HEK293 (cell line): ENCODE results near the gene ALG8.

Experiments
- CTCF ChIA-PET: fragments of 350-600 bp; formaldehyde crosslinking; extraction: SDS; loops from one replicate; lab custom pipeline; 2021; ENCODE audit warnings: antibody characterized with exemption; lab: Yijun Ruan, JAX
- POLR2A ChIA-PET: fragments of 300-600 bp; formaldehyde crosslinking; extraction: SDS; loops from one replicate; lab custom pipeline; 2020; ENCODE audit warnings: antibody characterized with exemption, inconsistent platforms; lab: Yijun Ruan, JAX
- H3K27ac ChIP-seq: fragments of 200-500 bp; sonication (Bioruptor generic); 2 replicates; pipeline ENCODE4 v1.5.1; 2014; ENCODE audit warnings: low read depth, low read length, control low read depth, inconsistent platforms; ENCODE audit errors: extremely low read depth
- H3K36me3 ChIP-seq, 2 experiments: fragments of 200-500 bp in 1 of 2; sonication (Bioruptor generic) in 1 of 2; 1 replicate in 1 of 2; 2 replicates in 1 of 2; pipeline ENCODE4 v1.5.1; 2014 to 2017; ENCODE audit warnings: inconsistent platforms in 2 of 2, low read length in 2 of 2; ENCODE audit not compliant: control insufficient read depth in 2 of 2, insufficient read depth in 1 of 2
- H3K4me1 ChIP-seq: fragments of 200-500 bp; sonication (Bioruptor generic); 2 replicates; pipeline ENCODE4 v1.5.1; 2014; ENCODE audit warnings: mild to moderate bottlenecking, low read length, inconsistent platforms; ENCODE audit not compliant: control insufficient read depth, insufficient read depth
- H3K4me3 ChIP-seq: 2 replicates; pipeline ENCODE4 v1.5.1; 2011; ENCODE audit warnings: low read depth, mild to moderate bottlenecking, control low read depth, low read length, moderate library complexity
- H3K9me3 ChIP-seq: fragments of 200-500 bp; sonication (Bioruptor generic); 2 replicates; pipeline ENCODE4 v1.5.1; 2014; ENCODE audit warnings: low read depth, low read length, inconsistent platforms; ENCODE audit not compliant: control insufficient read depth, insufficient read depth
- EGR2 ChIP-seq: fragments of 450-650 bp; formaldehyde crosslinking; IDR thresholded peaks from 2 replicates; pipeline ENCODE4 v1.5.1; 2016; ENCODE audit warnings: low read depth, missing biosample characterization, missing genetic modification characterization
- HOXA7 ChIP-seq: sonication (generic); formaldehyde crosslinking; IDR thresholded peaks from 2 replicates; pipeline ENCODE4 v1.8.1; 2022; ENCODE audit warnings: missing genetic modification reagents, borderline replicate concordance
- IKZF3 ChIP-seq: fragments of 450-650 bp; IDR thresholded peaks from 2 replicates; pipeline ENCODE4 v1.5.0; 2018; ENCODE audit warnings: missing biosample characterization, mild to moderate bottlenecking, missing genetic modification characterization, moderate library complexity
- KLF10 ChIP-seq: fragments of 450-650 bp; IDR thresholded peaks from 2 replicates; pipeline ENCODE4 v1.5.1; 2018; ENCODE audit warnings: missing biosample characterization, mild to moderate bottlenecking, missing genetic modification characterization
- KLF8 ChIP-seq: fragments of 450-650 bp; formaldehyde crosslinking; IDR thresholded peaks from 2 replicates; pipeline ENCODE4 v1.5.1; 2016; ENCODE audit warnings: missing biosample characterization, missing genetic modification characterization
- MYNN ChIP-seq: fragments of 450-650 bp; formaldehyde crosslinking; IDR thresholded peaks from 2 replicates; pipeline ENCODE4 v1.5.1; 2016; ENCODE audit warnings: missing biosample characterization, missing genetic modification characterization, borderline replicate concordance
- MZF1 ChIP-seq: fragments of 450-650 bp; formaldehyde crosslinking; IDR thresholded peaks from 2 replicates; pipeline ENCODE4 v1.5.1; 2017; ENCODE audit warnings: missing biosample characterization, missing genetic modification characterization, borderline replicate concordance
- OSR2 ChIP-seq: fragments of 450-650 bp; formaldehyde crosslinking; IDR thresholded peaks from 2 replicates; pipeline ENCODE4 v1.5.1; 2016; ENCODE audit warnings: missing biosample characterization, missing genetic modification characterization
- RBAK ChIP-seq: fragments of 450-650 bp; formaldehyde crosslinking; IDR thresholded peaks from 2 replicates; pipeline ENCODE4 v1.5.1; 2016; ENCODE audit warnings: missing biosample characterization, missing genetic modification characterization
- REPIN1 ChIP-seq: fragments of 450-650 bp; formaldehyde crosslinking; IDR thresholded peaks from 2 replicates; pipeline ENCODE4 v1.5.1; 2017; ENCODE audit warnings: missing biosample characterization, missing genetic modification characterization, low read depth
- TRIM28 ChIP-seq: IDR thresholded peaks from 2 replicates; pipeline ENCODE4 v1.6.1; 2011; ENCODE audit warnings: low read length, control low read depth, borderline replicate concordance
- ZBTB20 ChIP-seq: fragments of 450-650 bp; formaldehyde crosslinking; IDR thresholded peaks from 2 replicates; pipeline ENCODE4 v1.5.1; 2016; ENCODE audit warnings: missing biosample characterization, missing genetic modification characterization
- ZEB2 ChIP-seq: fragments of 450-650 bp; formaldehyde crosslinking; IDR thresholded peaks from 2 replicates; pipeline ENCODE4 v1.5.1; 2016; ENCODE audit warnings: missing biosample characterization, missing genetic modification characterization
- ZNF174 ChIP-seq: fragments of 450-650 bp; formaldehyde crosslinking; IDR thresholded peaks from 2 replicates; pipeline ENCODE4 v1.5.0; 2017; ENCODE audit warnings: missing biosample characterization, mild to moderate bottlenecking, missing genetic modification characterization
- ZNF175 ChIP-seq: fragments of 450-650 bp; formaldehyde crosslinking; IDR thresholded peaks from 2 replicates; pipeline ENCODE4 v1.5.1; 2016; ENCODE audit warnings: missing biosample characterization, missing genetic modification characterization
- ZNF223 ChIP-seq: fragments of 450-650 bp; formaldehyde crosslinking; IDR thresholded peaks from 2 replicates; pipeline ENCODE4 v1.5.1; 2016; ENCODE audit warnings: missing biosample characterization, missing genetic modification characterization
- ZNF426 ChIP-seq: fragments of 450-650 bp; formaldehyde crosslinking; IDR thresholded peaks from 2 replicates; pipeline ENCODE4 v1.5.1; 2017; ENCODE audit warnings: missing biosample characterization, missing genetic modification characterization, mild to moderate bottlenecking, inconsistent platforms, moderate library complexity
- ZNF558 ChIP-seq: fragments of 450-650 bp; formaldehyde crosslinking; IDR thresholded peaks from 2 replicates; pipeline ENCODE4 v1.5.1; 2016; ENCODE audit warnings: missing biosample characterization, missing genetic modification characterization
- ZNF560 ChIP-seq: fragments of 450-650 bp; formaldehyde crosslinking; IDR thresholded peaks from 2 replicates; pipeline ENCODE4 v1.5.1; 2017; ENCODE audit warnings: missing biosample characterization, missing genetic modification characterization, borderline replicate concordance
- ZNF585B ChIP-seq: fragments of 450-650 bp; formaldehyde crosslinking; IDR thresholded peaks from 2 replicates; pipeline ENCODE4 v1.5.1; 2016; ENCODE audit warnings: missing biosample characterization, missing genetic modification characterization
- ZNF600 ChIP-seq: fragments of 450-650 bp; formaldehyde crosslinking; IDR thresholded peaks from 2 replicates; pipeline ENCODE4 v1.5.1; 2016; ENCODE audit warnings: missing biosample characterization, missing genetic modification characterization
- ZNF629 ChIP-seq: fragments of 450-650 bp; formaldehyde crosslinking; IDR thresholded peaks from 2 replicates; pipeline ENCODE4 v1.5.1; 2017; ENCODE audit warnings: missing biosample characterization, missing genetic modification characterization
- ZNF677 ChIP-seq: fragments of 450-650 bp; IDR thresholded peaks from 2 replicates; pipeline ENCODE4 v1.5.0; 2018; ENCODE audit warnings: missing biosample characterization, mild to moderate bottlenecking, missing genetic modification characterization, moderate library complexity
- ZNF707 ChIP-seq: fragments of 450-650 bp; formaldehyde crosslinking; IDR thresholded peaks from 2 replicates; pipeline ENCODE4 v1.5.1; 2016; ENCODE audit warnings: missing biosample characterization, missing genetic modification characterization
- ZNF830 ChIP-seq: fragments of 450-650 bp; IDR thresholded peaks from 2 replicates; pipeline ENCODE4 v1.5.0; 2018; ENCODE audit warnings: missing biosample characterization, missing genetic modification characterization, low read depth, mild to moderate bottlenecking, moderate library complexity
- TF ChIP-seq, protein P1 (sequence below): fragments of 450-650 bp; formaldehyde crosslinking; IDR thresholded peaks from 2 replicates; pipeline ENCODE4 v1.5.1; 2016; ENCODE audit warnings: missing biosample characterization, missing genetic modification characterization, low read depth
- TF ChIP-seq, protein P2 (sequence below): sonication (generic); formaldehyde crosslinking; IDR thresholded peaks from 2 replicates; pipeline ENCODE4 v1.8.1; 2022; ENCODE audit warnings: mild to moderate bottlenecking, moderate library complexity, missing genetic modification reagents
- TF ChIP-seq, protein P3 (sequence below): fragments of 450-650 bp; formaldehyde crosslinking; IDR thresholded peaks from 2 replicates; pipeline ENCODE4 v1.5.1; 2016; ENCODE audit warnings: missing biosample characterization, missing genetic modification characterization, low read depth

Gene ALG8

DNA sequence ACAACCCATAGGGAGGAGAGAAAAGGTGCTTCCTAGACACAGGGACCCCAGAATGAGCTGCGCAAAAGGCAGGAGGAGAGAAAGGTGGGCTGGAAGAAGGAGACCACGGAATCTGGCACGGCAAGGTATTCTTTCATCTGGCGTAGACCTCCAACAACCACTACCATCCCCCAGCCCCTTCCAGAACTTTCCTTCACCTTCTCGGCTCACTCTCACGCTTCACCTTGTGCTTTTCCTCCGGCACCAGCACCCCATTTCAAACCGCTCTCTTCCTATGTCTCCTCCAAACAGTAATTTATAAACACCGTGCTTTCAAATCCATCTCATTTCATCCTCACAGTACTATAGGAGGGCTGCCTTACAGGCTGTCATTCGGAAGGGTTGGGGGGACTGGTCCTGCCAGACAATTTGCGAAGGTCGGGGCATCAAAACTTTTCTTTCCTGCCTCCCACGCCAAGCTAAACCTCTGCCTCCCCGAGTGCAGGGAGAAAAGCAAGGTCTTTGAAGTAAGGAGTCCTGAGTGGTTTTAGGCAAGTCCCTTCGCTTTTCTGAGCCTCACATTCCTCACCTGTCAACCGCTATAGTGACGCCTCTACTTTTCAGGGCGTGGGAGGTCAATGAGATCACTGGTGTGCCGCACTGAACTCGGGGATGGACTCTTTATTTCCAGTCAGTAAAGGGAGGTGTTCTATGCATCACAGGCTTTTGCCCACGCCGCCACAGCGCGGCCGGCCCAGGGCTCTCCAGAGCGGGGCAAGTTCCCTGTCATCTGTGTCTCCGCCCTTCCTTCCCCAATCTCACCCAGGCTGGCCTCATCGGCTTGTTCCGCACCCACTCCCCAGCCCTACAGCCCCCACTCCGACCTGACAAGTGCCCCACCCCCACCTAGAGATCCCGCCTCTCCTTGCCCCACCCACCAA, 48.2 kb upstream of the ALG8 start:
- Histone ChIP-seq H3K27ac (no peak overlapping the region; the same call in 1 of the 2 replicates), H3K4me1 (no peaks in the 10 kb centered on the region), H3K9me3 (no peaks in the 10 kb centered on the region), H3K4me3 (peak overlapping the region; percentile 83), H3K36me3 (no peaks in the 10 kb centered on the region)
- CTCF ChIA-PET, result interaction anchor here (0.6 kb wide), 2 partner anchors 18 to 351 kb away, joined by 3 to 4 read pairs; no protein-coding TSS in a partner anchor
- TF ChIP-seq TRIM28, result no peak
- TF ChIP-seq REPIN1 (tag by site-specific recombination), result no peak
- no peak for TF ChIP-seq ZNF175
- TF ChIP-seq ZNF585B (tag by site-specific recombination), result no peak
- TF ChIP-seq ZNF600 (tag by site-specific recombination), result 0 out of 2 replicates have a peak, but pooled peaks have one; percentile 40
- peak; percentile 92; the same call in 1 of the 2 replicates for TF ChIP-seq EGR2 (tag by site-specific recombination)
- no peak for TF ChIP-seq ZNF426 (tag by site-specific recombination)
- no peak for TF ChIP-seq ZNF677 (tag by site-specific recombination)
- TF ChIP-seq ZBTB20 (tag by site-specific recombination), result 0 out of 2 replicates have a peak, but pooled peaks have one; percentile 19
- POLR2A ChIA-PET, result interaction anchor here (0.6 to 1.6 kb wide), 8 partner anchors 22 to 1403 kb away, joined by 3 to 21 read pairs (median 4); partner anchors contain the start of genes ALG8, INTS4, NARS2 and NDUFC2

DNA sequence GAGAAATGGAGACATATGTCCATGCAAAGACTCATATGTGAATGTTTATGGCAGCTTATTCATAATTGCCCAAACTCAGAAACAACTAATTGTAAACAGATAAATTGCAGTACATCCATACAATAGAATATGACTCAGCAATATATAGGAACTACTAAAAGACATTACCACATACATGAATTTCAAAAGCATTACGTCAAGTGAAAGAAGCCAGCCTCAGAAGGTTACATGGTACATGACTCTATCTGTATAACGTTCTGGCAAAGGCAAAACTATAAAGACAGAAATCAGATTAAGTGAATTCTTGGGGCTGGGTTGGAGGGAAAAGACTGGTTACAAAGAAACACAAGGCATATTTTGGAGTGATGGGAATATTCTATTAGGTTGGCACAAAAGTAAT, 41.8 kb upstream of the ALG8 start:
- POLR2A ChIA-PET, result no interaction called here
- Histone ChIP-seq H3K27ac (no peak overlapping the region), H3K4me3 (no peak overlapping the region), H3K9me3 (no peaks in the 10 kb centered on the region)
- CTCF ChIA-PET, result no interaction called here
- TF ChIP-seq ZBTB20 (tag by site-specific recombination) (no peak), MZF1 (tag by site-specific recombination) (no peak), OSR2 (tag by site-specific recombination) (no peak), HOXA7 (no peak), MYNN (tag by site-specific recombination) (no peak), ZNF174 (tag by site-specific recombination) (no peak), ZNF707 (no peak), ZNF223 (no peak), ZNF629 (tag by site-specific recombination) (no peak), RBAK (tag by site-specific recombination) (no peak), IKZF3 (tag by site-specific recombination) (no peak), ZNF830 (tag by site-specific recombination) (no peak), KLF8 (tag by site-specific recombination) (no peak), ZEB2 (no peak), ZNF560 (tag by site-specific recombination) (no peak), ZNF558 (no peak), KLF10 (tag by site-specific recombination) (no peak)
- TF ChIP-seq, protein P1, sequence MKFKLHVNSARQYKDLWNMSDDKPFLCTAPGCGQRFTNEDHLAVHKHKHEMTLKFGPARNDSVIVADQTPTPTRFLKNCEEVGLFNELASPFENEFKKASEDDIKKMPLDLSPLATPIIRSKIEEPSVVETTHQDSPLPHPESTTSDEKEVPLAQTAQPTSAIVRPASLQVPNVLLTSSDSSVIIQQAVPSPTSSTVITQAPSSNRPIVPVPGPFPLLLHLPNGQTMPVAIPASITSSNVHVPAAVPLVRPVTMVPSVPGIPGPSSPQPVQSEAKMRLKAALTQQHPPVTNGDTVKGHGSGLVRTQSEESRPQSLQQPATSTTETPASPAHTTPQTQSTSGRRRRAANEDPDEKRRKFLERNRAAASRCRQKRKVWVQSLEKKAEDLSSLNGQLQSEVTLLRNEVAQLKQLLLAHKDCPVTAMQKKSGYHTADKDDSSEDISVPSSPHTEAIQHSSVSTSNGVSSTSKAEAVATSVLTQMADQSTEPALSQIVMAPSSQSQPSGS (tag by site-specific recombination), result no peak
- TF ChIP-seq, protein P2, sequence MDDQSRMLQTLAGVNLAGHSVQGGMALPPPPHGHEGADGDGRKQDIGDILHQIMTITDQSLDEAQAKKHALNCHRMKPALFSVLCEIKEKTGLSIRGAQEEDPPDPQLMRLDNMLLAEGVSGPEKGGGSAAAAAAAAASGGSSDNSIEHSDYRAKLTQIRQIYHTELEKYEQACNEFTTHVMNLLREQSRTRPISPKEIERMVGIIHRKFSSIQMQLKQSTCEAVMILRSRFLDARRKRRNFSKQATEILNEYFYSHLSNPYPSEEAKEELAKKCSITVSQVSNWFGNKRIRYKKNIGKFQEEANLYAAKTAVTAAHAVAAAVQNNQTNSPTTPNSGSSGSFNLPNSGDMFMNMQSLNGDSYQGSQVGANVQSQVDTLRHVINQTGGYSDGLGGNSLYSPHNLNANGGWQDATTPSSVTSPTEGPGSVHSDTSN (CRISPR knock-in tag), result no peak
- TF ChIP-seq, protein P3, sequence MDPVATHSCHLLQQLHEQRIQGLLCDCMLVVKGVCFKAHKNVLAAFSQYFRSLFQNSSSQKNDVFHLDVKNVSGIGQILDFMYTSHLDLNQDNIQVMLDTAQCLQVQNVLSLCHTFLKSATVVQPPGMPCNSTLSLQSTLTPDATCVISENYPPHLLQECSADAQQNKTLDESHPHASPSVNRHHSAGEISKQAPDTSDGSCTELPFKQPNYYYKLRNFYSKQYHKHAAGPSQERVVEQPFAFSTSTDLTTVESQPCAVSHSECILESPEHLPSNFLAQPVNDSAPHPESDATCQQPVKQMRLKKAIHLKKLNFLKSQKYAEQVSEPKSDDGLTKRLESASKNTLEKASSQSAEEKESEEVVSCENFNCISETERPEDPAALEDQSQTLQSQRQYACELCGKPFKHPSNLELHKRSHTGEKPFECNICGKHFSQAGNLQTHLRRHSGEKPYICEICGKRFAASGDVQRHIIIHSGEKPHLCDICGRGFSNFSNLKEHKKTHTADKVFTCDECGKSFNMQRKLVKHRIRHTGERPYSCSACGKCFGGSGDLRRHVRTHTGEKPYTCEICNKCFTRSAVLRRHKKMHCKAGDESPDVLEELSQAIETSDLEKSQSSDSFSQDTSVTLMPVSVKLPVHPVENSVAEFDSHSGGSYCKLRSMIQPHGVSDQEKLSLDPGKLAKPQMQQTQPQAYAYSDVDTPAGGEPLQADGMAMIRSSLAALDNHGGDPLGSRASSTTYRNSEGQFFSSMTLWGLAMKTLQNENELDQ, result no peak
- TF ChIP-seq, all 188 proteins: peak for 0
- no peaks in the 10 kb centered on the region for H3K4me1 ChIP-seq
- no peaks in the 10 kb centered on the region for H3K36me3 ChIP-seq
